ENCODE data around the gene TBCEL. TPM values are rescaled to one million over a fixed set of nuclear protein-coding genes. Genes with fewer than 3 reads are reported as not detected.

TBCEL gene
- total RNA-seq, 1 donor from 2014 or later: 40.4 TPM

GRCh38 chr11:121091492-121092152 is 67.7 kb downstream of the TBCEL start:
- Histone ChIP-seq H3K27me3 (no peaks in the 10 kb centered on the region), H3K9me3 (no peaks in the 10 kb centered on the region), H3K27ac (no peak overlapping the region), H3K4me3 (no peak overlapping the region), H3K36me3 (peaks cover 0 to 11% of the 10 kb centered on the region in 2 donors), H3K4me1 (no peaks in the 10 kb centered on the region)
- intact Hi-C loops (cut with DNase I): no loop called here
- no peak for DNase-seq (ENCODE audit: low spot score in 2 of 2)
- TF ChIP-seq CTCF (IDR thresholded peaks at IDR 0.05): no peak

GRCh38 chr11:121095561-121095960 is 71.7 kb downstream of the TBCEL start:
- no peak for TF ChIP-seq CTCF (IDR thresholded peaks at IDR 0.05)
- intact Hi-C loops (cut with DNase I): no loop called here
- Histone ChIP-seq H3K4me3 (no peak overlapping the region), H3K36me3 (no peaks in the 10 kb centered on the region), H3K9me3 (no peaks in the 10 kb centered on the region), H3K4me1 (no peaks in the 10 kb centered on the region), H3K27ac (no peak overlapping the region), H3K27me3 (no peaks in the 10 kb centered on the region)
- no peak for DNase-seq (ENCODE audit: low spot score in 2 of 2)

- no peaks in the 10 kb centered on the region for H3K27me3 ChIP-seq
- no peaks in the 10 kb centered on the region for H3K4me1 ChIP-seq
- intact Hi-C loops (cut with DNase I): no loop called here
- no peak overlapping the region for H3K27ac ChIP-seq
- no peak for DNase-seq (ENCODE audit: low spot score in 2 of 2)
- H3K4me3 ChIP-seq: no peak overlapping the region
- no peaks in the 10 kb centered on the region for H3K36me3 ChIP-seq
- TF ChIP-seq CTCF (IDR thresholded peaks at IDR 0.05): no peak
- H3K9me3 ChIP-seq: no peaks in the 10 kb centered on the region
These were observed 75.5 kb downstream of the TBCEL start for GRCh38 chr11:121099364-121099763.

- intact Hi-C loops (cut with DNase I): no loop called here
These were observed 76.0 kb downstream of the TBCEL start for GRCh38 chr11:121099885-121100284.

GRCh38 chr11:121100943-121101342 is 77.0 kb downstream of the TBCEL start, which contains the start of gene TECTA:
Gene TECTA, plus strand, starts transcription at chr11:121101243. Its CDS starts 1,423 bp downstream, at chr11:121102666.
- no peak for DNase-seq (ENCODE audit: low spot score in 2 of 2)
- Histone ChIP-seq H3K9me3 (no peaks in the 10 kb centered on the region), H3K27me3 (no peaks in the 10 kb centered on the region), H3K36me3 (no peaks in the 10 kb centered on the region), H3K4me1 (no peaks in the 10 kb centered on the region), H3K27ac (no peak within 1 kb of the TSS), H3K4me3 (no peak within 1 kb of the TSS)
- no peak for TF ChIP-seq CTCF (IDR thresholded peaks at IDR 0.05)
- intact Hi-C loops (cut with DNase I): no loop called here

More at GRCh38 chr11:121099885-121100284, 76.0 kb downstream of the TBCEL start:
- no peaks in the 10 kb centered on the region for H3K4me1 ChIP-seq
- H3K27ac ChIP-seq: no peak overlapping the region
- H3K4me3 ChIP-seq: no peak overlapping the region
- no peak for TF ChIP-seq CTCF (IDR thresholded peaks at IDR 0.05)
- no peaks in the 10 kb centered on the region for H3K9me3 ChIP-seq
- no peaks in the 10 kb centered on the region for H3K36me3 ChIP-seq
- H3K27me3 ChIP-seq: no peaks in the 10 kb centered on the region
- DNase-seq (ENCODE audit: low spot score in 2 of 2): no peak

Data from ascending aorta (tissue), 2 donors.